Suprapubic skin (tissue), 4 donors: Measurements from ENCODE around the gene TARDBP. TPM values are rescaled to one million over a fixed set of nuclear protein-coding genes. Genes with fewer than 3 reads are reported as not detected.
A peak's percentile ranks its signal among the peaks of the same experiment; 100 is the strongest.

Source experiments
- DNase-seq, 2 donors: peaks; one replicate each; pipeline ENCODE4 v3.0.0-alpha.2; 2019; ENCODE audit warnings: low spot score in 2 of 2
- H3K27ac ChIP-seq: fragments of 200-600 bp; sonication (generic); one replicate; pipeline ENCODE4 v1.5.1; 2019
- H3K27me3 ChIP-seq: fragments of 200-600 bp; sonication (generic); one replicate; pipeline ENCODE4 v1.5.1; 2019
- H3K36me3 ChIP-seq: fragments of 200-600 bp; sonication (generic); one replicate; pipeline ENCODE4 v1.5.1; 2019
- H3K4me1 ChIP-seq: fragments of 200-600 bp; sonication (generic); one replicate; pipeline ENCODE4 v1.5.1; 2019
- H3K4me3 ChIP-seq: fragments of 200-600 bp; sonication (generic); one replicate; pipeline ENCODE4 v1.5.1; 2019; ENCODE audit warnings: mild to moderate bottlenecking
- H3K9me3 ChIP-seq: fragments of 200-600 bp; sonication (generic); one replicate; pipeline ENCODE4 v1.5.1; 2019
- EP300 ChIP-seq: sonication (generic); formaldehyde crosslinking; IDR thresholded peaks from one replicate; pipeline ENCODE4 v1.6.1; 2017; ENCODE audit warnings: antibody characterized with exemption
- POLR2A ChIP-seq, 2 donors: fragments of 450-650 bp; IDR thresholded peaks; one replicate each; pipeline ENCODE4 v1.6.1; 2017; ENCODE audit warnings: antibody characterized with exemption in 2 of 2, mild to moderate bottlenecking in 2 of 2, moderate library complexity in 2 of 2
- POLR2AphosphoS5 ChIP-seq, 3 donors: sonication (generic); formaldehyde crosslinking; IDR thresholded peaks; one replicate each; pipeline ENCODE4 v1.6.1; 2017; ENCODE audit warnings: antibody characterized with exemption in 3 of 3
- WGBS: methylation state at CpG from one replicate; pipeline ENCODE4 v1.1.5; 2018; 5-methylcytosine and 5-hydroxymethylcytosine counted together
- total RNA-seq, 4 donors: library from RNA; depleted of rRNA; stranded (reverse); fragments of >200 nt; gene quantifications; one replicate each; pipeline ENCODE4 v1.1.0, GENCODE V29; 2016
- TF ChIP-seq, protein P1 (sequence below), 2 donors: fragments of 200-600 bp in 1 of 2; fragments of 450-650 bp in 1 of 2; sonication (generic) in 1 of 2; IDR thresholded peaks; one replicate each; pipeline ENCODE4 v1.5.1; 2016 to 2019; ENCODE audit warnings: antibody characterized with exemption in 2 of 2, mild to moderate bottlenecking in 1 of 2, moderate library complexity in 1 of 2

Gene TARDBP
- total RNA-seq, 4 donors from 2014 or later: 92.7 to 287 (median 156) TPM

DNA sequence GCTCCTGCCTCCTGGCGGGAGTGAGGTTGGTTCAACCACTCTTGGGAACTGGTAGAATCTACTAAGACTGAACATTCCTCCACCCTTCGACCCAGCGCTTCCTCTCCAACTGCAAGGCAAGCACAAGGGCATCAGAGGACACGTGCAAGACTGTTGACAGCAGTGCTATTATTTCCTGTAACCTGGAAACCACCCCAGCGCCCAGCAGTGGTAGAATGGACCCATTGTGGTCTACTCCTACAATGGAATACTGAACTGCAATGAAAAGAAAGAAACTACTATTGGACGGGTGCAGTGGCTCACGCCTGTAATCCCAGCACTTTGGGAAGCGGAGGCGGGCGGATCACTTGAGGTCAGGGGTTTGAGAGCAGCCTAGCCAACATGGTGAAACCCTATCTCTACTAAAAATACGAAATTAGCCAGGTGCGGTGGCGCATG, 33.0 kb upstream of the TARDBP start:
- 38% methylated on average over 13 of the region's 13 CpGs for WGBS
- Histone ChIP-seq H3K9me3 (no peaks in the 10 kb centered on the region), H3K4me3 (no peak overlapping the region), H3K27ac (peak overlapping the region; percentile 85), H3K27me3 (no peaks in the 10 kb centered on the region), H3K36me3 (no peaks in the 10 kb centered on the region), H3K4me1 (peaks cover 52% of the 10 kb centered on the region)
- TF ChIP-seq, protein P1, sequence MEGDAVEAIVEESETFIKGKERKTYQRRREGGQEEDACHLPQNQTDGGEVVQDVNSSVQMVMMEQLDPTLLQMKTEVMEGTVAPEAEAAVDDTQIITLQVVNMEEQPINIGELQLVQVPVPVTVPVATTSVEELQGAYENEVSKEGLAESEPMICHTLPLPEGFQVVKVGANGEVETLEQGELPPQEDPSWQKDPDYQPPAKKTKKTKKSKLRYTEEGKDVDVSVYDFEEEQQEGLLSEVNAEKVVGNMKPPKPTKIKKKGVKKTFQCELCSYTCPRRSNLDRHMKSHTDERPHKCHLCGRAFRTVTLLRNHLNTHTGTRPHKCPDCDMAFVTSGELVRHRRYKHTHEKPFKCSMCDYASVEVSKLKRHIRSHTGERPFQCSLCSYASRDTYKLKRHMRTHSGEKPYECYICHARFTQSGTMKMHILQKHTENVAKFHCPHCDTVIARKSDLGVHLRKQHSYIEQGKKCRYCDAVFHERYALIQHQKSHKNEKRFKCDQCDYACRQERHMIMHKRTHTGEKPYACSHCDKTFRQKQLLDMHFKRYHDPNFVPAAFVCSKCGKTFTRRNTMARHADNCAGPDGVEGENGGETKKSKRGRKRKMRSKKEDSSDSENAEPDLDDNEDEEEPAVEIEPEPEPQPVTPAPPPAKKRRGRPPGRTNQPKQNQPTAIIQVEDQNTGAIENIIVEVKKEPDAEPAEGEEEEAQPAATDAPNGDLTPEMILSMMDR (IDR thresholded peaks at IDR 0.05): no peak
- TF ChIP-seq POLR2AphosphoS5 (IDR thresholded peaks at IDR 0.05) (peak in 2 of 3 donors; percentile 28 to 45), EP300 (no peak)
- peak; percentile 75 to 87 for DNase-seq

DNA sequence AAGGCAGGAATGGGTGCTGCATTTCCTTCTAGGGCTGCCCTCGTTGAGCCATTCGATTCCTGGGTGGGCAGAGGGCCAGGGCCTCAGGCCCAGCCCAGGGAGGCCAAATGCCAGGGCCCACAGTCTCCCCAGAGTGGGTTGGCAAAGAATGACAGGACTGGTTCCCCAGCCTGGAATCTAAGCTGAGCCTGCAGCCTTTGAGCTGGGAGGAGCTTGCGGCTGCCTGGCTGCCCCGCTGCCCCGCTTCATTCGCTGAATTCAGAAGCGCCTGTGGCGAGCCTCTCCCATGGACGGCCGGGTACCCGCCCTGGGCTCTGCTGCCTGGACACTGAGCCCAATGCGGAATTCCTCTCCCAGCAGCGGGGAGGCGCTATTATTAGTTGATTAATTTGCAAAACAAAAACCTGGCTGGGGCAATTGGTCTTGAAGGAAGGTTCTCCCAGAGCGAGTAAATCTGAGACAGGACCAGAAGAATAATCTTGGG, 32.3 kb upstream of the TARDBP start:
- Histone ChIP-seq H3K4me3 (peak overlapping the region; percentile 35), H3K4me1 (peaks cover 45% of the 10 kb centered on the region), H3K36me3 (no peaks in the 10 kb centered on the region), H3K27me3 (no peaks in the 10 kb centered on the region), H3K9me3 (no peaks in the 10 kb centered on the region), H3K27ac (peak overlapping the region; percentile 85)
- peak; percentile 86 to 88 for DNase-seq
- WGBS: 11% methylated on average over 15 of the region's 15 CpGs
- TF ChIP-seq POLR2AphosphoS5 (IDR thresholded peaks at IDR 0.05): peak in 1 of 3 donors; percentile 40
- no peak for TF ChIP-seq EP300
- TF ChIP-seq POLR2A (IDR thresholded peaks at IDR 0.05): no peak
- TF ChIP-seq, protein P1 (IDR thresholded peaks at IDR 0.05): peak in 1 of 2 donors; percentile 29

- Histone ChIP-seq H3K4me1 (peaks cover 36% of the 10 kb centered on the region), H3K4me3 (peak overlapping the region; percentile 35), H3K27ac (peak overlapping the region; percentile 85), H3K9me3 (no peaks in the 10 kb centered on the region), H3K36me3 (no peaks in the 10 kb centered on the region), H3K27me3 (no peaks in the 10 kb centered on the region)
- WGBS: 50% methylated on average over 9 of the region's 9 CpGs
- no peak for TF ChIP-seq EP300
- TF ChIP-seq POLR2AphosphoS5 (IDR thresholded peaks at IDR 0.05): no peak
- TF ChIP-seq, protein P1 (IDR thresholded peaks at IDR 0.05): no peak
- no peak for TF ChIP-seq POLR2A (IDR thresholded peaks at IDR 0.05)
- no peak for DNase-seq
These were observed 31.4 kb upstream of the TARDBP start for GRCh38 chr1:10980841-10981727.

- TF ChIP-seq EP300 (no peak), POLR2A (IDR thresholded peaks at IDR 0.05) (no peak), POLR2AphosphoS5 (IDR thresholded peaks at IDR 0.05) (no peak)
- TF ChIP-seq, protein P1 (IDR thresholded peaks at IDR 0.05): no peak
- no peaks in the 10 kb centered on the region for H3K9me3 ChIP-seq
- H3K27ac ChIP-seq: no peak overlapping the region
- H3K36me3 ChIP-seq: no peaks in the 10 kb centered on the region
- no peaks in the 10 kb centered on the region for H3K4me1 ChIP-seq
- no peaks in the 10 kb centered on the region for H3K27me3 ChIP-seq
- 69% methylated on average over 7 of the region's 7 CpGs for WGBS
- no peak overlapping the region for H3K4me3 ChIP-seq
- DNase-seq: no peak
These were observed 25.9 kb upstream of the TARDBP start for GRCh38 chr1:10986525-10986890.

- no peak for DNase-seq
- Histone ChIP-seq H3K4me3 (no peak overlapping the region), H3K27me3 (no peaks in the 10 kb centered on the region), H3K9me3 (no peaks in the 10 kb centered on the region), H3K36me3 (no peaks in the 10 kb centered on the region), H3K27ac (no peak overlapping the region), H3K4me1 (no peaks in the 10 kb centered on the region)
- TF ChIP-seq POLR2A (IDR thresholded peaks at IDR 0.05) (no peak), POLR2AphosphoS5 (IDR thresholded peaks at IDR 0.05) (no peak), EP300 (no peak)
- TF ChIP-seq, protein P1 (IDR thresholded peaks at IDR 0.05): no peak
- 80% methylated on average over 4 of the region's 4 CpGs for WGBS
These were observed 24.5 kb upstream of the TARDBP start for GRCh38 chr1:10987840-10988417.
